GM18507 (cell line): ENCODE data around the gene ZNF669.

Source experiments
- DNase-seq: peaks from one replicate; pipeline ENCODE4 v3.0.0; 2011; ENCODE audit warnings: low read depth; ENCODE audit not compliant: insufficient read length; ENCODE audit errors: extremely low spot score
- FAIRE-seq: peaks from 2 replicates; lab custom pipeline; 2011; peaks lifted over from hg19 to GRCh38; lab: Jason Lieb, UNC

Gene ZNF669

GRCh38 chr1:247078258-247079140, 25.7 kb downstream of the ZNF669 start, which contains the start of gene ZNF670:
Gene ZNF670 (minus strand): TSS chr1:247078811. CDS start chr1:247078596, 215 bp downstream.
- DNase-seq (peak; percentile 87), FAIRE-seq (peak; percentile 96)

GRCh38 chr1:247077876-247078257, 26.3 kb downstream of the ZNF669 start:
- FAIRE-seq (peak; percentile 60), DNase-seq (no peak)

DNA sequence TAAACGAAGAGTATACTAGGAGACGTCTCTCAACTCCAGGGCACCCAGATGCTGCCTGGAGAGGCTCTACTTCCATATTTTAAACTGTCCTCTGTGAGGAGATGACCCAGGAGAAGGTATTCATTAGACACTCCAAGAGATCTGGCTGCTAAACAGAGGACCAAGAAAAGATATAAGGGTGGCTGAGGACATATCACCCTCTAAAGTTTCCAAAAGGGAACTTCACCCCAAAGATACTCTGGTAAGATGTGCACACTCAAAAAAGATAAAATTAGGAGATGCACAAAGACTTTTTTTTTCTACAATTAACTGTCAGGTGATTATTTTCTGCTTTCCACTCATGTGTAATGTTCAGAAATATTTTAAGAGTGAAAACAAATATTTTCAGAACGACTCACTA, 26.9 kb downstream of the ZNF669 start:
- no peak for FAIRE-seq
- DNase-seq, result no peak

- DNase-seq, result no peak
- no peak for FAIRE-seq
Measured at GRCh38 chr1:247070645-247071044, 33.5 kb downstream of the ZNF669 start.

DNA sequence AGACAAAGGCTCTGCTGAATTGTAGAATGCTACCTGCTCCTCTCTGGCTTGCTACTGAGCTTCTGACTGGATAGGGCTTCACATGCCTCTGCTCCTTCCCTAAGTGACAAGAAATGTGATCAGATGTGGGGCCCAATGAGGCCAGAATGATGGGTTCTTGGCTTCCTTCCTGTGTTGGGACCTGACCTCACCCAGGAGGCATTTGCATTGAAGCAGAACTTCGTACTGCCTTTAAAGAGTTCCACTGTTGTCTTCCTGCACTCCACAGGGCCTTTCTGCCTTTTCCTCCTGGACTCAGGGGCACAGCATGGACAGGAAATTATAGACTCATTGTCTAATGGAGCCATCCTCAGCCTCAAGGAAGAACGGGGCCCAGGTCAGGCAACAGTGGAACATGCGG, 39.9 kb downstream of the ZNF669 start:
- FAIRE-seq, result no peak
- no peak for DNase-seq

DNA sequence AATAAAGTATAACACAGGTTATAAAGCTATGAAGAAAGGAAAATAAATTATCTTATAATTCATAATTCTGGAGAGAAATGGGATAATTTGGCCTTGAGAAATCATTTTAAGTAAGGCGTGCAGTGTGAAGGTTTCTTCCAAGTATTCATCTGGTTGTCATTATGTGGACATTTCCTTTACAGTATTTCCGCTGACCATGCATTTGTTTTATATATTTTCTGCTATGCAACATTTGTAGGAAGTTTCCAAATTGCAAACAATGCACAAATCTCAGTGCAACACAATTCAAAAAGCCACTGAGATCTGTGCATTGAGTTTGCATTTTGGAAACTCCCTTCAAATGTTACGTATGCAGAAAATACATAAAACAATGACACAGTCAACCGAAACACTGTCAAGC, 43.4 kb downstream of the ZNF669 start:
- FAIRE-seq (no peak), DNase-seq (no peak)

- FAIRE-seq (no peak), DNase-seq (no peak)
Measured at GRCh38 chr1:247056071-247056470, 48.1 kb downstream of the ZNF669 start.

- FAIRE-seq (no peak), DNase-seq (no peak)
Measured at GRCh38 chr1:247054992-247055415, 49.2 kb downstream of the ZNF669 start.
